NCI-H1048 (cell line): Measurements from ENCODE around the gene SPATA20.

ENCODE experiments used
- DNase-seq: peaks from one replicate; lab custom pipeline; 2025; lab: John Stamatoyannopoulos, UW

SPATA20 gene

DNA sequence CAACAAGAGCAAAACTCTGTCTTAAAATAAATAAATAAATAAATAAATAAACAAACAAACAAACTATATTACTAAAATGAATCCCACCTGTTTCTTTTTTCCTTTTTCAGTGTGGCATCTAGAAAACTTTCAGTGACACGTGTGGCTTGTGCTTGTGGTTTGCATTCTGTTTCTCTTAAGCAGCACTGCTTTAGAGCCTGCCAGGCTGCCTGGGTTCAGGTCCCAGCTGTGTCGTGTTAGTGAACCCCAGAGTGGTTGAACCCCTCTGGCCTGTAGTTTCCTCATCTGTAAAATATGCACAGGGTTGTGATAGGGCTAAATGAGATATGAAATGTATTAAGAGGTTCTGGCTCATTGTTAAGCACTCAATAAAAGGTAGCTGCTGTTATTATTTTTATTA is 26.5 kb upstream of the SPATA20 start:
- DNase-seq: no peak

DNA sequence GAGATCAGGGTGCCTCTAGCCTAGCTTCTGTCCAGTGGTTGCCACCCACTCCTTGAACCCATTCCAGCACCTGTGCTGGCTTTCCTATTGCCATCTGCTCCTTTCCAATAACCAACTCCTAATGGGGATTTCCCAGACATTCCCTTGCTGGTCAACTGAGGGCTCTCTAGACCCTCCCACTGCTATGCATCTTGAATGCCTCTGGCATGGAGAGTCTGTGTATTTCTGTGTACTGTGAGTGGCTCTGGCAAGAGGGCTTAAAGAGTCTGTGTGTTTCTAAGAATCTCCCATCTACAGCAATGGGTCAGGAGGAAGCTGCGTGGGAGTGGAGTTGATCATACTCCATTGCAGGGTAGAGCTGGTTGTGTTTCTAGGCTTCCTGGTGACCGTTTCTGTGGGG is 25.5 kb upstream of the SPATA20 start:
- no peak for DNase-seq

DNA sequence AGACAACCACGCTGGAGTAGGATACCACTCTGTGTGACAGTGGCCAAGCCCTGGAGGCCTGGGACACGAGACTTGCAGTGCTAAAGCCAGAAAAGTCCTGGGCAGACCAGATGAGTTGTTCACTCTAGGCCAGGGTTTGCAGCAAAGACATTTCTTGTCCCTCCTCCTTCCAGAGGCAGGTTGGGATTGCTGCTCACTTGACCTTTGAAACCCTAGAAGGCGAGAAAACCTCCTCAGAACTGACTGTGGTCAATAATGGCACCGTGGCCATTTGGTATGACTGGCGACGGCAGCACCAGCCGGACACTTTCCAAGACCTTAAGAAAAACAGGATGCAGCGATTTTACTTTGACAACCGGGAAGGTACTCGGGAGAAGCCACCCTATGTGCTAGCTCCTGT is 24.2 kb upstream of the SPATA20 start:
- DNase-seq: no peak

DNA sequence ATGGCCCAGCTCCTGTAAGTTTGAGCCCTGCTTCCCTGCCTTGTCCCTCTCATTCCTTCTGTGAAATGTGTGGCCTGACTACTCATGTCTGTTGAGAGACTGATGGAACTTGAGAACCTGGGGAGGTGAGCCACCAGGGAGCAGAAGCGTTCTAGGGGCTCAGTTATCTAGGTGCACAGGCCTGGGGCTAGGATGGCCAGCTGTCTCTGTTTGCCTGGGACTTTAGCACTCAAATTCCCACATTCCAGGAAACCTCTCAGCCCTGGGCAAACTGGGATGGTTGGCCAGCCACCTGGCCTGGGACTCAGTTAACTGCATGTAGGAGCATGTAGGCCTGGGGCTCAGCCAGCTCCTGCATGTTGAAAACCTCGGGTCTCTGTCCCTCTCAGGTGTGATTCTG is 23.8 kb upstream of the SPATA20 start:
- DNase-seq: no peak

DNA sequence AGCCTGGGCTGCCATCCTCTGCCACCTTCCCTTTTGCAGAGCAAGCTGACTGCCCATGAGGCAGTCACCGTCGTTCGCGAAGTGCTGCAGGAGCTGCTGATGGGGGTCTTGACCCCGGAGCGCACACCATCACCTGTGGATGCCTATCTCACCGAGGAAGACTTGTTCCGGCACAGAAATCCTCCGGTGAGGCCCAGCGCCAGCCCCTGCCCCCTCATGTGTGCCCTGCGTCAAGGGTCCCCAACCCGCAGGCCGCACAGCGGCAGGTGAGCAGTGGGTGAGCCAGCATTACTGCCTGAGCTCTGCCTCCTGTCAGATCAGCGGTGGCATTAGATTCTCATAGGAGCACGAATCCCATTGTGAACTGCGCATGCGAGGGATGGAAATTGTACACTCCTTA is 22.1 kb upstream of the SPATA20 start:
- DNase-seq: no peak

DNA sequence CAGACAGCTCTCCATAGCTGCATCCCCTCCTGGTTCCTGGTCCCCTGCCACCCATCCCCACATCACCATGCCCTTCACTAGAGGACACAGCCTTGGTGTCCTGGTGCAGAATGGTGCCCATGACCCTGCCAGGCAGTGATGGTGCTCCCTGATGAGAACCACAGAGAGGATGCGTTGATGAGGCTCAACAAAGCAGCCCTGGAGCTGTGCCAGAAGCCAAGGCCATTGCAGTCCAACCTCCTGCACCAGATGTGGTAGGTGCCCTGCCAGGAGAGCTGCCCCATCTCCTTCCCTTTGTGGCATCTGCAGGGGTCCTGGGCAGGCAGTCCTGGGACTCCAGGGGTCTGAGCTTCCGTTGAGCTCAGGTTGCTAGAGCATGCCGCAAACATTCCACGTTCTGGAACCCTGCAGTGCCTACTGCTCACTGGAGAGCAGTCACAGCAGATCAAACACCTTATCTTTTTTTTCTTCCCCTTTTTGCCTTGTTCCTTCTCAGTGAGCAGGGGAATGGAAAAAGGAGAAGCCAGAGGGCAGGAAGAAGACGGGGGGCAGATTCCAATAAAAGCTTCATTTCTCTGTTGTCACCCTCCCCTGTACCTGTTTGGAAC is 19.7 kb upstream of the SPATA20 start:
- DNase-seq: no peak

DNA sequence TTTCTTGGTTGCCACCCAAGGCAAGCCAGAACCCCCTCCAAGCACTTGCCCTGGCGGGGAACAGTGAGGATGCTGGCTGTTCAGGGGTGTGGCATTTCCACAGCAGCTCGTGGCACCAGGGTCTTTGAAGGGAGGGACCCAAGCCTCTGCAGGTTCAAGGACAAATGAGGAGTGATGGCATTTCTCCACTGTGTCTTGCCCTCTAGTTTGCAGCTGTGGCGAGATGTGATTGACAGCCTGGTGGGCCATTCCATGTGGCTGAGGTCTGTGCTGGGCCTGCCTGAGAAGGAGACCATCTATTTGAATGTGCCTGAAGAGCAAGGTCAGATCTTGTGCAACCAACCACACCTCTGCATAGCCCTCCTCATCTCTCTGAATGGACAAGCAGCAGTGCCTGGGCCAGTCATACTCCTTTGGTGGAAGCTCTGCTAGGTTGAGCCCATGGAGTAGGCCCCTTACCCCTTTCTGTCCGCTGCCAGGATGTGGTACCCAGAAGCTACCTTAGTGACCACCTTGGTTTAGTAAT is 19.0 kb upstream of the SPATA20 start:
- DNase-seq: no peak

DNA sequence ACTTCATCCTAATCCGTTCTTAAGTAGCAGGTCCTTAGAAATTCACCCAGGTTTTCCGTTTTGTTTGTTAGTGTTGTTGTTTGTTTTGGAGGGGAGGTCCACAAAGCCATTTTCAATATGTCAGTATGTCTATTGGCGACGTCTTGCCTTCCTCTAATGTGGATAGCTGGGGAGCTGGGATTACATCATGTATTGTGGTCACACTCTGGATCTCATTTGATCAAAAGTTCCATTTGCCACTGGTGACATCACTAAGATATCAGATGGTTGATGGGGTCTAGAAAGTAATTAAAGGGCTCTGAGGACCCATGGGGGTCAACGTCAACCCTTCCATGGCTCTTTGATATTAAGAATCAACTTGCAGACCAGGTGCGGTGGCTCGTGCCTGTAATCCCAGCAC is 17.1 kb upstream of the SPATA20 start:
- DNase-seq: no peak

DNA sequence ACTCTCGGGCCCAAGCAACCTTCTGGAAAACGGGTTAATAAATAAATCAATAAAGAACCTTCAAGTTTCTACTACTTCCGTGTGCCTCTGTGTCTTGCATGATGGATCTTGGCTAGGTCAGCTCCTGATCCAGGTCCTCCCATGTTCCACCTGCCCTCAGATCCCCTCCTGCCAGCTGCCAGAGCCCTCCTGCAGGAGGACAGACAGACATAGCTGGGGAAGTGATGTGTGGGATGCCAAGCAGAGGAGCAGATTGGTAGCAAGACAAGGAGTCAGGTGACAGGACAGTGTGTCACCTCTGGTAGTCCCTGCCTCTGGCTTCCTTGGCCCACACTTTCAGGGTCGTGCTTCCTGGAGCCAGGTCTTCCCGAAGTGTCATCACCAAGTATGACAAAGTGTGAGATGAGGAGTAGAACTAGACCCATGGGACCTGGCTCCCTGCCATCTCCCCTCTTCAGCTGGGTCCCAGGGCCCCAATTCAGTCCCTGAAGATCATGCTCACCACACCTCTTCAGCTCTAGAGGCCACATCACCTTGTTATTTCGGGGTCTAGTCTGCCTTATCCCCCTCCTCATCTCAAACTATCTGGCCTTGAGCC is 15.4 kb upstream of the SPATA20 start:
- no peak for DNase-seq

DNA sequence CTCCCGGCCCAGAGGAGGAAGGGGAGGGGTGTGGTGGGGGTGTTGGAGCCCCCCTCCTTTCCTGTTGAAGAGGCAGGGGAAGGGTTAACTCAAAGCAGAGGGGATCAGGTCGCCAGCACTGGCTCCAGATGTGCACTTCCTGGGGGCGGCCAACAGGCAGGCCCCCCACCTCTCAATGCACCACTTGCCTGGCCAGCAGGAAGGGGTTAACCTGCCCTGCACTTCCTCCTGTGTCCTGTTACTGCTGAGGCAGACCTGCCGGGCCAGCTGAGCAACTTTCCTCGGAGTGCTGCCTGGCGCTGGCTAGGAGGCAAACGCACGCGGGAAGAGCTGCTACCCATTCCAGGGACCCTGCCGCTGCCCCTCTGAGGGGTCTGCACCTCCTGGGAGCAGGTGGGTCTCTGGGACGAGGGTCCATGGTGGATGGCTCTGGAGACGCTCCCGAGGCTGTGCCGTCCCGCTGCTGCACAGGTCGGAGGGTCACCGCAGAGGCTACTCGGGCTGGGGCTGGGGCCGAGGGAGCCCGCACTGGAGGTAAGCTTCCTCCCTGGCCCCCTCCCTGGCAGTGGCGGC is 14.4 kb upstream of the SPATA20 start, which contains the start of gene EPN3:
TSS of gene EPN3 (plus strand) at position 284 of the 573 bp plus-strand sequence. CDS start 3,822 bp downstream, outside the sequence.
- DNase-seq: no peak

DNA sequence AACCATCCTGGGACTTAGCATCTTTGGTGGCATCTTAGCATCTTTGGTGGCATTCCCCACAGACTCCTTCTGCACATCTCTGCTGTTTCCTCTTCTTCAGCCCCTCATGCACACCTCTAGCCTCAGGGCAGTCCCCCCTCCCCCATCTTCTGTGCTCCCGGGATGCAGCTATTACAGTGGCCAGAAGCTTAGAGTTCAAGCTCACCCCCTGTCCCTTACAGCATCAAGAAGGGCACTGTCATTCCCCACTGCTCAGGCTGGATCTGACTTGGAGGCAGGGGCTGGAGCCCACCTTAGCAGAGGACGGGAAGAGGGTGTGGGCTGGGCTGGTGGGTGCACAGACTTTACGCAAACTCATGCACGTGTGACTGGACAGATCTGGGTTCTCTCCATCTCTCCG is 13.8 kb upstream of the SPATA20 start:
- no peak for DNase-seq

DNA sequence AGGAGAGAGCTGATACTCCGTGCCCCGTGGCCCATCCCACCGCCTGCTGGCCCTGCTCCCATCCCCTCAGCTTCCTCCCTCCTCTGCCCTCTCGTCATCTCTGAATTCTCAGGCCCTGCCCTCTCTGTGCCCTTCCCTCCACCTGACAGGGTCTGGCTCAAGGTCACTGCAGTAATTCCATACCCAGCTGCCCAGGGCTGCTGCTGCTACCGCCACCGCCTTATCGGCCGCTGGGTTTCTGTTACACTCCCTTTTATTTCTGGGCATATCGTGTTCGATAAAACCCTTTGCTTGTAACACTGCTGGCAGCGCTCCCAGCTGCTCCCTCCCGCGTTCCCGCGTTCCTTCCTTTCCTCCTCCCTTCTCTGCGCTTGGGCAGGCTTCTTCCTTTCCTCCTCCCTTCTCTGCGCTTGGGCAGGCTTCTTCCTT is 13.2 kb upstream of the SPATA20 start:
- no peak for DNase-seq

DNA sequence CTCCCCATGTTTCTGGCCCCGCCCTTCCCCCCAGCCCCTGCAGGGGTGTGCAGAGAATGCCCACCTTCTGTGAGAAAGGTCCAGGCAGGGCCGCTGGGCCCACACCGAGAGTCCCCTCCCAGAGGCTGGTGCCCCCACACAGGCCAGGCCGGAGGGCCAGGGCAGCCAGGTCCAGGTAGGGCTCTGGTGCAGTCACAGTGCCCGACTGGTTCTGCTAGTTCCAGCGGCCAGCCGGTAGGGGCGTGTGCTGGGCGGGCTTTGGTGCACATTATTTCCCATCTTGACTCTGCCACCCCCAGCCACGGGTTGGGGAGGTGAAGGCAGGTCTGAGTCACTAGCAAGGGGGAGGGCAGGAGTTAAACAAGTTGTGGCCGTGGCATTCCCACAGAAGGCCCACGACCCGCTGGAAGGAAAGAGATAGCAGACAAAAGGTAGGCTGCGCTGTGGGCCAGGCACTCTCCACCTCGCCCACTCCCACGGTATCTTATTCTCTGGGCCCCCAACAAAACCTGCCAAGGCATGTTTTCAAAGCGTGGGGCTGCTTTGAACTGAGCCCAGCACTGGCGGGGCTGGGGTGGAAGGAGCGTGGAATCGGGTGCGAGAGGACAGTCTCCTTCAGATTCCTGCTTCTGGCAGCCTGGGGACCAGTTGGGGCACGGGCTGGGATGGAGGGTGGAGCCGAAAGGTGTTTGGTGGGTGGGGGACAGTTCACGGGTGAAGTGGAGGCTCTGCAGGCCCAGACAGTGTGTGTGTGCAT is 12.6 kb upstream of the SPATA20 start:
- no peak for DNase-seq

DNA sequence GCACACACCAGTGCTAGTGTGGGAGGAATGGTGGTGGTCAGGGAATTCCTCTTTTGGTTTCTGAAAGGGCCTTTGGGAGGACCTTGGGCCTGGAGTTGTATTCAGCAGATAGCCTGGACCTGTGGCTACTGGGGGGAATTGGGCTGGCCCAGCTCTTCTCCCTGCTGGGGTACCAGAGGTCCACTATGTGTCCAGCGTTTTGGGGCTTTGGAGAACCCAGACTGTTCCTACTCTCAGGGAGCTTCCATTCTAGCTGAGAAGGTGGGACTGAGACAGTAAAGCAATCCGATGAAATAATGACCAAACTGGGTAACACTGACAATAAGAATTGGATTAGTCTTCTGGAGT is 12.0 kb upstream of the SPATA20 start:
- DNase-seq: no peak

DNA sequence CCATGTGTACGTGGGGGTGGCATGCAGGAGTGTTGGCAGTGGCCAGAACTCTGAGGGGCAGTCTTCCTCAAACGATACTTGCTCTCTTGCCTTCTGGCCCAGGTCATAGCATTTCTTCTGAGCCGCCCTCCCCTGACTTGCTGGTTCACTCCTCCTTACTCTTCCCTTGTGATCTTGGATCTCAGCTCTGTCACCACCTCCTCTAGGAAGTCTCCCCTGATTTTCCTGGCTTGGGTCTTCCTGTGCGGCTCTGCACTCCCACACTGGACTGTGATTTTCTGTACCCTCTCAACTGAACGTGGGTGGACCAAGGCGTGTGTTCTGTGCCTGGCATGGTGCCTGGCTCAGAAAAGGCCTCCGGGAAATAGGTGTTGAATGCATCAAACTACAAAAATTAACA is 11.6 kb upstream of the SPATA20 start:
- no peak for DNase-seq

DNA sequence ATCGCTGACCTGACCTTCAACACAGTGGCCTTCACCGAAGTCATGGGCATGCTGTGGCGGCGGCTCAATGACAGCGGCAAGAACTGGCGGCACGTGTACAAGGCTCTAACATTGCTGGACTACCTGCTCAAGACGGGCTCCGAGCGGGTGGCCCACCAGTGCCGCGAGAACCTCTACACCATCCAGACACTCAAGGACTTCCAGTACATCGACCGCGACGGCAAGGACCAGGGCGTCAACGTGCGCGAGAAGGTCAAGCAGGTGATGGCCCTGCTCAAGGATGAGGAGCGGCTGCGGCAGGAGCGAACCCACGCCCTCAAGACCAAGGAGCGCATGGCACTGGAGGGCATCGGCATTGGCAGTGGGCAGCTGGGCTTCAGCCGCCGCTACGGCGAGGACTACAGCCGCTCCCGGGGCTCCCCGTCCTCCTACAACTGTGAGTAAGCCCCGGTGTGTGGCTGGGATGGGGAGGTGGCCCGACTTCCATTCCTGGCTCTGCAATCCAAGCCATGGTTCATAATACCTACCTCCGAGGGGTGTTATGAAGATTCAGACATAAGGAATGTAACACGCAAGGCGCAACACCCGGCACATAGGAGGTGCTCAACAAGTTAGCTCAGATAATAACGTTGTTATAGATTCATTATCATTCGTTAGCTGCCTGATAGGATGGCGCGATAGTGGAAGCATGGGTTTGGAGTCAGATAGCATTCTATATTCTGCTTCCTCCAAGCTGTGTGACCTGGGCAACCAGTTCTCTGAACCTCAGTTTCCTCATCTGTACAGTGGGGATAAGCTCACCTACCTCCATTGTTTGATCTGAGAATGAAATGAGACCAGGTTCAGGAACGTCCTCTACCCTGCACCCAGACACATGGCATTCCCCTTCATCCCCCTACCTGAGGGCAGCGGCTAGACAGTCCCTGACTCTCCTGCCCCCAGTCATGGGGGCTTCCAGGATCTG is 10.0 kb upstream of the SPATA20 start:
- no peak for DNase-seq

DNA sequence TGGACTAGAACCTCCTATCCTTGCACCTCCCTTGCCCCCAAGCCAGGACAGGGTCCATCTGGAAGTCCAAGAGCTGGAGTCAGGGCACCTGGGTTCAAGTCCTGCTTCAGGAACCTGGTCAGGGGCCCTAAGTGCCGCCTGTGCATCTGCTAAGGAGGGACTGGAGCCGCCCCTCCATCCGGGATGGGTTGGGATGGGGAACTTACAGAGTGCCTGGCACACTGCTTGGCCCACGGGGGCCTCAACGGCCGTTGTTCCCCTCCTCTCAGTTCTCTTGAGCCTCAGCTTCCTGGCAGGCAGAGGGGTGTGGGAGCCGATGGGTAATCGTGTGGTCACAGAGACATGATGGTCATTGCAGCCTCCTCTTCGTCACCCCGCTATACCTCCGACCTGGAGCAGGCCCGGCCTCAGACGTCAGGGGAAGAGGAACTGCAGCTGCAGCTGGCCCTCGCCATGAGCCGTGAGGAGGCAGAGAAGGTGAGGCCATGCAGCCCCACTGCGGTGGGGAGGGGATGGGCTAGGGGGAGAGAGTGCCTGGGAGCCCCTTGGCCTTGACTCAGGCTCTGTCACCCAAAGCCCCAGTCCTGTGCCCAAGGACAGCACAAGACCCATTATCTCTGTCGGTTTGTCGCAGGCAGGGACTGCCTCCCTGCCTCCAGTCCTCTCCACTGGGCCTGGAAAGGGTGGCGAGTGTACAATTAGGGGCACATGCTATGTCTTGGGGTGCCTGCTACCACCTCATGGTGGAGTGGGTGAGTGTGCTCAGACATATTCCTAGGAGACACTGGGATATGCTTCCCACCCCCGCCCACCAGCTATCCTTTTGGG is 9.0 kb upstream of the SPATA20 start:
- DNase-seq: no peak

DNA sequence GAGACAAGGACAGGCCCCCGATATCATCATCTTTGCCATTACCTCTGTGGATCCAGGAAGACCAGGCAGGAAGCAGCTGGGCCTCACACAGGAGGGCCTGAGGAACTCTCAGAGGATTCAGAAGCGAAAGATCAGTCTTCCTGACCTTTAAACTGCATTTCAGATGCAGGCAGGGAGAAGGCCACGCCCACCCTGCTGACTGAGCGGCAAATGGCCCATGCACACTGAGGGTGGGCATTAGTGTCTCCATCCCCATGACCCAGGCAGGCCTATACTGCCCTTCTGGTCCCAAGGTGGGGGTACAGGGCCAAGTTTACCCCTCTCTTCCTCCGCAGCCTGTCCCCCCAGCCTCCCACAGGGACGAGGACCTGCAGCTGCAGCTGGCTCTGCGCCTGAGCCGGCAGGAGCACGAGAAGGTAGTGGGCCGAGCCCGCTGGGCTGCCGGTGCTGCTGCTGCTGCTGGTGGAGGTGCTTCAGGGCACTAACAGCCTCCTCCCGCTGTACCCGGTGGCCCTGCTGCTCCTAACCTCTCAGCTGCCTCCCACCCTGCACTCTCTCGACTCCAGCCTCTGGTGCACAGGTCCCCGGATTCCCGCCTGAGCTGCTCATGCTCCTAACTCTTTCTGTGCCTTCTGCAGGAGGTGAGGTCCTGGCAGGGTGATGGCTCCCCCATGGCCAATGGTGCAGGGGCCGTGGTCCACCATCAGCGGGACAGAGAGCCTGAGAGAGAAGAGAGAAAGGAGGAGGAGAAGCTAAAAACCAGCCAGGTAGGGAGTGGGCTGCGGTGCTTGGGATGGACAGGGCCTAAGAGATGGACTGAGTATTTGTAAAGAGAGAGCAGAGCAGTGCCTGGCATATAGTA is 8.2 kb upstream of the SPATA20 start:
- no peak for DNase-seq

DNA sequence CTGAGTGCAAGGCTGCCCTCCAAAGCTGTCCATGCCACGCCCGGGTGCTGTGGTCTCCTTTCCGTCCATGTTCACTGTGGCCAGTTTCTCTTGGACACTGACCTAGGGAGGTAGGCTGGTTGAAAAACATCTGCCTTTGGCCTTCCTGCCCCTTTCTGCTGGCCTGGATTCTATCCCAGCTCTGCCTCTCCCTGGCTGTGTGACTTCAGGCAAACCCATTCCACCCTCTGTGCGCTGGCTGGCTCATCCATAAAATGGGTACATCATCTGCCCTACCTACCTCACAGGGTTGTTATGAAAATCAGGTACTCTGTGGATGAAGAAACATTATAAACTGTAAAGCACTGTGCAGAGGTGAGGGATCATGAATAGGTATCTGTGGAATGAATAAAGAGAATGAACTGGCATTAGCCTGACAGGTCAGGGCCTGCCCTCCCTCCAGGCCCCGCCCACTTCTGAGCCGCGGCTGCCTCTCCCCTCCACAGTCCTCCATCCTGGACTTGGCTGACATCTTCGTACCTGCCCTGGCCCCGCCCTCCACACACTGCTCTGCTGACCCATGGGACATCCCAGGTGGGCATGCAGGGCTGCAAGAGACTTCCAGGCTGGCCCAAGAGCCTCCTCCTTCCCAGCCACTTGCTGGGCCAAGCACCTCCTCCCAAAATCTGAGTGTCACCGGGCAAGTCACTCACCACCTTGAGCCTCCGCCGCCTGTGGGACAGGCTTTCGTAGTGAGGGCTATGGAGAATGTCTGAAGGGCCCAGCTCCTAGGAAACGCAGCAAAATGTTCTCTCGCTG is 7.0 kb upstream of the SPATA20 start:
- no peak for DNase-seq
